Activated CD4-positive, alpha-beta T cell treated with anti-CD3 and anti-CD28 coated beads, Interleukin-2, Interleukin-4, amounts not matched to agents 100 ng/mL and 50 ng/mL, durations not matched to agents 16 hours and 8 hours (primary cell): ENCODE measurements around the gene ME1.

Source experiments
- DNase-seq: peaks from one replicate; pipeline ENCODE4 v3.0.0-alpha.2; 2020; ENCODE audit warnings: low spot score

The ME1 gene

DNA sequence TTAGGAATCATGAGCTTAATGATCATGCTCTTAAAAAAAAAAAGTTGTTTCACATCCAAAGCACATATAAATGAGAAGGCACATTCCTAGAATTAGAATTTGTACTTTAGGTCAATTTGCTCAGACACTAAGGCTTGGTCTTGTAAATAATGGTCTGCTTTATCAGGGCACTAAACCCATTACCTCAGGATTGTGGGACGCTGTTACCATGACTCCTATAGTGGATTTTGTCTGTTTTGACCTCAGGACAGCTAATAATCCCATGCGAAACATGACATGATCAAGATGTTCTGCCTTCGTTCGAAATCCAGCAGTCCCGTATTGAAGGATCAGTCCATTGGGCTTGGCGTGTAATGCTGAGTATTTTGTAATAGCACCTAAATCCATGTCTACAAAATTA is 240.2 kb downstream of the ME1 start:
- DNase-seq: no peak

DNA sequence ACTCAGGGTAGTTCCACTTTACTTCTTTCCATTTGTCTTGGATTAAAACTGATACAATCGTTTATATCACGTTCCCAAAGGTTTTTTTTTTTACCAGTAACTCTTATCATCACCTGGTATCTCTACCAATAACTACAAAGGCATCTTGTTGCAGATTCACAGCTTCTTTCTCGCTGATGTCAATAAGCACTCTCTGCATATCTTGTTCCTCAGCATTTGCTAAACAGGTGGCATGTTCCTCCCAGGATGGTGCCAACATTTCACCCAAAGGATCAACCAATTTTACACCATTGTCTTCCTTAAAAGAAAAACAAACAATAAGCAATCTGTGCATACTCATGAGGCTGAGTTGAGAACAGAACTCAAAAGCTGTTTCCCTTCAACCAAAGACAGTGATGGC is 242.3 kb downstream of the ME1 start:
- DNase-seq: no peak

DNA sequence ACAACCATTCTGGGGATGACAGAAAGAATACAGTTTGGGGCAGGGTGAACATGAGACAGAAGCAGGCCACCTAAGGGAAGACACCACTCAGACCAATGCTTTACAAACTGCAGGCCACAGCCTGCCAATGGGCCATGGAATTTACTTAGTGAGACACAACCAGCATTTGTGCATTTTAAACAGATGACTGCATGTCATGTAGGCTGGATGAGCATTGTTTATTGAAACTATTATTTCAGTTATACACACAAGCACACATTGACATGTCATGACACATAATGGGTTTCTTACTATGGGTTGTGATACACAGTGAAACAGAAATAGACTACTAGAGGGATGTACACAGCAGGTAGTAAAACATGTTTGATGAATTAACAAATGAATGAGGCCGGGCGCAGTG is 245.8 kb downstream of the ME1 start:
- no peak for DNase-seq

DNA sequence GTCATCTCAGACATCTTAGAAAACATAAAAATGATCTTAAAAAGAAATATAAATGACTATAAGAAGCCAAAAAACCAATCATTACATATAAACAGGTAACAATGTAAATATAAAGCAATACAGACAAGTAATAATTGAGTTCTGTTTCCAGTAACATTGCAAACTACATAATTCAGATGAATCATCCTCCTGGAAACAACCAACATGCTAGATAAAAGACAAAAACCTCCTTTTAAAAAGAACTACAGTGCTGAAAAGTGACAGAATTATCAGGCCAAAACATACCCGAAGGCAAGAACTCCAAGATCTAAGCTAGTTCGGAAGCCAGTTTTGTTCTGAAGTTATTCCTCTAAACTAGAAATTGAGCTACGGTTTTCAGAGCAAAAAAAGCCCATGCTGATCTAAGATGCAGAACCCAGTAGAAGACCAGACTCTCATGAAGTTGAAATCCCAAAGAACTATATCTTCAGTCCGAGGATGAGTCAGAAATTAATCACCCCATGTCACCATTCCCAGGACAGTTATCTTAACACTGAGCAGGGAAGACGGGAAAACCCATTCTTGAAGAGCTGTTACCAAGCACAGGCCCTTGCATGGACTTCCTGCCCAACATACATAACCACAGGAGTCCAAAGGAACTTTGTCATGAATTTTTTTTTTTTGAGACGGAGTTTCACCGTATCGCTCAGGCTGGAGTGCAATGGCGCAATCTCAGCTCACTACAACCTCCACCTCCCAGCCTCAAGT is 247.6 kb downstream of the ME1 start:
- no peak for DNase-seq

DNA sequence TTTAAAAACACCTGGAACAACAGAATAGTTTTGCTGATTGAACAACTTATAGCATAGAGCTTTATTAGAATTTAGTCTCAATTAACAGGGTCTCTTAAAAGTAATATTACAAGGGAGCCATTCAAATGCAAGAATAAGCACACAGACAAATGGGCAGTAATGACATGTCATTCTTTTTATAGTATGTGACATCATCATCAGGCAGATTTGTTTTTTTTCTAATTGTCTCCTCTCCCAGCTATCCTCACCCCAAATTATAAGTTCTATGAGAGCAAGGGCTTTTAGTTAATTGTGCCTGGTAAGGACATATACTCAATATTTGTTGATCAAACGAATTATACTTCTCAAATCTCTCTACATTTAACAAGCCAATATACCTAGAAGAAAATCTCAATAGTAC is 248.7 kb downstream of the ME1 start:
- no peak for DNase-seq

DNA sequence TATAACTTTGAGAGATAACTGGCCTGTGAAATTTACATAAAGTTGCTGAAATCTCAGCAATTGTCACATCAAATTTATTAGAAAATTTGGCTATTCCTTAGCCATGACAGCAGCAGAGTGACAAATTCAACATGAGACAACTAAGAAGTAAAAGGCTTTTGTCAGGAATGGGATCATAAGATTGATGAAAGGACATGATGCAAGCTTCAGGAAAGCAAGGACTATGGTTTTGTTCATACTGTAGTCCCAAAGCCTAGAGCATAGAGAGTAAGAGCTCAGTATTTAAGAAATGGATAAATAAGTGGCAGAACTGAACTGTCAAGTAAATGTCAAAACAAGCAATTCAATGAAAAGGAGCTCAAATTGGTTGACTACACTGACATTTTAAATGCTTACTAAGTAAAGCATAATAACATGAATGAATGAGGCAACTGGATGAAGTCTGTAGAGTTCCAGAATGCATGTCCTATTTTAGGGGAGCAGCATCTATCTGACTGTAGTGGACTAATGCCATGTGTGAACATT is 250.4 kb downstream of the ME1 start:
- DNase-seq: no peak

DNA sequence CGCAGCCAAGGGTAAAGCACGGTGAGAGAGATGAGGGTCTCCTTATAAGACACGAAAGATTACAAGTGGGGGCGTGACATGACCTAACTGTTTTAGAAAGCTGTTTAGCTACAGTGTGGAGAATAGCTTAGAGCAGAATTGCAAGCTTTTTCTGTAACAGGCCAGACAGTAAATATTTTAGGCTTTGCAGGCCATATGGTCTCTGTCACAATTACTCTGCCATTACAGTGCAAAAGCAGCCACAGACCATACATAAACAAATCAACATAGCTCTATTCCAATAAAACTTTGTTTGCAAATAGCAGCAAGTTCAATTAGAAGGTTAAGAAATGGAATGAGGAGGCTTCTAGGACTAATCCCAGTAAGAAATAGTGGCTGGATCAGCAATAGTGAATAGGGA is 254.6 kb downstream of the ME1 start:
- no peak for DNase-seq

DNA sequence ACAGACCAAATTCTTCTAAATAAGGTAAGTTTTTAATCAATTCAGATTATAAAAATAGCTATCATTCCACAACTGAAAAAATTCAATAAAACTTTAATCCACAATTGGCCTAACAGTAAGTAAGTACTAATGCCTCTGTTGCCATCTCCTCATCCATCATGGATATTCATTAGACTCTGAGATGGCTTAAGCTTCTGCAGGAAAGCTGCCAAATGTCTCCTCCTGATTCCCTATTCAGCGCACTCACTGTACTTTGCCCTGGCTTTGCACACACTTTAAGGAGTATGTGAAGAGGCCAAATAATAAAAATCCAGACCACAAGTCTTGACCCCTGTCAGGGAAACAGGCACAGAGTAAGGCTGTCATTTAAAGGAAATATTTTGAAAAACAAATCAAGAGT is 261.3 kb downstream of the ME1 start:
- DNase-seq: no peak

DNA sequence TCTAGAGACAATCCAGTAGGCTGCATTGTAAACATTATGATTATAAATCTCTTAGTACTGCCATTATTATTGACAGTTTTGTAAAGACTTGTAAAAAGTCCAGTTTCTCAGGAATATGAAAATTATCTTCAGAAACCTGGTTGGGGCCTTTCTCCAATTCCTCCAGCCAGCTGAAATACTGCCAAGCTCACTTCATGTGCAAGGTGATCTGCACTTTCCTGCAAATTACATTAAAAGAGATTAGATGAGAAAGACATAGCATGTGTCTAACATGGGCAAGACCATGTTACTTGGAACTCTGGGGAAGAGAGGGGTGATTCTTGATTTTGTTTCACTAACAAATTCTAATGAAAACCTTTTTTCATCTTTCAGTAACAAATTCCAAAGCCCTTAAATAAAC is 261.7 kb downstream of the ME1 start:
- DNase-seq: no peak

DNA sequence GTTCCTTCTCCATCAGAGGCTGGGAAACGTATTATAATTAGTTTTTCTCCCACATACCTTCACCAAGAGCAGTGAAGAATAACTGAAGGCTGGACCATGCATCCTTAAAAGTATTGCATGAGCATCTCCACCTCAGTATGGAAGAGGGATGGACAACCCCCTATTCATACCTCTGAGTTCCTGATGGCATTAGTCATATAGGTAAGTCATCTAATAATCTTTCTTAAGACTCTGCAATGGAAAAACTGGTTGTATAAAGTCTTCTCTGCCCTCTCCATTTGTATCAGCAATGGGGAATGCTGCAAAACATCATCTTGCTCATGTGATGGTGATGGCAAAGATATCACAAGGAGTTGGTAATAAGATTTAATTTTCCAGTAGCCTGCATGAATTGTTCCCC is 262.3 kb downstream of the ME1 start:
- DNase-seq: no peak

DNA sequence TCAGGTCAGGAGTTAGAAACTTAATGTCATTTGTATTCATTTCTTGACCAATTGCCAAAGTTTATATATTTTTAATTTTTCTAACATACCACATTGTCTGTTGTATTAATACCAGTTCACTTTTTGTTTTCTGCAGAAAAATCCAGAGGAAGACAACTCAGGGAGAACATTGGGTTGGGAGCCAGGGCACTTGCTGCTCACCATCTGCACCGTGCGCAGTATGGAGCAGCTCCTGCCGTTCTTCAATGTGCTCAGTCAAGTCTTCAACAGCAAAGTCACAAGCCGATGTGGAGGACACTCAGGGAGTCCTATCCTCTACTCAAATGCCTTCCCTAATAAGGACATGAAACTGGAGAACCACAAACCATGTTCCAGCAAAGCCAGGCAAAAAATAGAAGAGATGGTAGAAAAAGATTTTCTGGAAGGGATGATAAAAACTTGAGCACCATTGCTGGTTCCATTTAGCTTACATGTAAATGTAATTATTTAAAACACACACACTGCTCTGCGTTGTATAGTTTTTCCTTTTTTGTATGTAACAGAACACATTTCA is 263.0 kb downstream of the ME1 start:
- no peak for DNase-seq
